ENCODE results near the gene IL17RB.

The IL17RB gene

DNA sequence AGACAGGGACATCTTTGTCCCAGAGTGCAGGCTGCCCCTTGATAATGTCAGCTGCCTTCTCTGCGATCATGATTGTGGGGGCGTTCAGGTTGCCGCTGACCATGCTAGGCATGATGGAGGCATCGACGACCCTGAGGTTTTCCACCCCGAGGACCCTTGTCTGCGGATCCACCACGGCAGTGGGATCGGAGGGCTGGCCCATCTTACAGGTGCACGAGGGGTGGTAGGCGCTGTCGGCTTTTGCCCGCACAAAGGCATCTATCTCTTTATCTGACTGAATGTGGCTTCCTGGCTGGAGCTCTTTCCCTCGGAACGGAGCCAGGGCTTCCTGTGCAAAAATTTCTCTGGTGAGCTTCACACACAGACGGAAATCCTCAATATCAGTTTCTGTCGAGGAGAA is 28.6 kb upstream of the IL17RB start:
- no peak overlapping the region for H3K4me3 ChIP-seq (ENCODE audit: low read length)
- no peak for TF ChIP-seq CTCF (conservative IDR thresholded peaks at IDR 0.05; ENCODE audit: low read depth, low read length)
- DNase-seq (ENCODE audit: low read depth): no peak

DNA sequence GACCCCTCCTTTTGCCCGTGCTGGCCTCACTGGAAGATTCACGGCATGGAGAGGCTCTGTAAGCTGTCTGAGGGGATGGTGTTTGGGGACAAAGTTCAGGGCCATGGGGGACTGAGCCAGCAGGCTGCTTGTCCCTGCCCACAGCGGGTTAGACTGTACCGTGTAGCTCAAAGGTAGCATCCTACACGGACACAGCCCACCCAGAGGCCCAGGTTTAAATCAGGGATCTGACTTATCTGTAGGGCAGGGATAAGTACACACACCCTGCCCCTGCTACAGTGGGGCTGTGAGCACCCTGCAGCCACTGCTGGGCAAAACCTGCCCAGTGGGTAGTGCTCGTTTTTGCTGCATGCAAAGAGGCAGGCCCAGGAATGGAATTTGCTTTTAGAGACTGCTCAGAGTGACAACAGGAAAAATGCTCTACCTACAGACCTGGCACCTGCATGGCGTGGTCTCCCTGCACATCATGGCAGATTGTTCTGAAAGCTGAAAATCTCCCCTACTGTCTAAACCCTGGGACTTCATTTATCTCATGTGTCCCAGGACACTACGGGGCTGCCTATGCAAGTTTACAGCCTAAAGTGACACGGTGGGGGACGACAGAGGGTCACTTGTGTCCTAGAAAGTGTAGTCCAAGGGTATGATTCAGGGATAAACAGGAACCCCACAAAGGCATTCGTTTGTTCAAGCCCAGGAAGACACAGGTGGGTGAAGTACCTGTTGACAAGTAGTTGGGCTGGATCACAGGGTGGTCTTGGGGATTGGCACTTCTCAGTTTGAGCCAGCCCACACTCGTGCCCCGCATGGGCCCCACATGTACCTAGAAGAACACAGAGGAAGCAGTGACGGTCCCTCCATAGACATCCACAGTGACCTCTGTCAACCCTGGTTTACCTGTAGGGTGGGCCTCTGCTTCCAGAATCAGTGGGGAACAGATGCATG is 27.9 kb upstream of the IL17RB start:
- TF ChIP-seq CTCF (conservative IDR thresholded peaks at IDR 0.05; ENCODE audit: low read depth, low read length): no peak
- no peak for DNase-seq (ENCODE audit: low read depth)
- H3K4me3 ChIP-seq (ENCODE audit: low read length): no peak overlapping the region

DNA sequence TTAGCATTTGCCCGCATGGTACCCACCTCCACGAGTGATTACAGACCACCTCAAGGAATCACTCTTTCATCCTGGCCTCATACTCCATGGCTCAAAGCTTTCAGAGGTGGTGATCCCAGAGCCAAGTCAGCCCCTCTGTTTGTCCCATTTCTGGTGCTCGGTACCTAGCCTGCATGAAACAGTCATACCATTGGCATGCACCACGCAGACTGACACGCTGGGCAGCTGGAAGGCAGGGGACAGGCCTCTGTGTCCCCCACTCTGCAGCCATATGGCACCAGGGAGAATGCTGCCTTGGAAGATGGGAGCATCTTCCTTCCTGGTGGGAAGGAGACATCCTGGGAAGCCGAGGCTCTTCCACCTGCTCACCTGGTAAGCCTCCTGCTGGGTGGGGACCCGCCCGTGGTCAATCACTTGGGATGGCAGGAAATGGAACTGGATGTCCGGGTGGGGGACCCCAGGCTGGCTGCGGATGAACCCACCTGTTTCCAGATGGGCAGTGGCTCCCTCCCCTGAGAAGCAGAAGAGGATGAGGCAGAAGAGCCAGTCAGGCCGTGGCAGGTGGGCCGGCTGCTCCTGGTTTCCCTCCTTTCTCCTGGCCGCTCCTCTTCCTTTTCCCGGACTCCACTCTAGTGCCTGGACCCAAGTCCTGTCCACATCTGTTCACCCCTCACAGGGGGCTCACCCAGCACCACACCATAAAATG is 27.1 kb upstream of the IL17RB start:
- TF ChIP-seq CTCF (conservative IDR thresholded peaks at IDR 0.05; ENCODE audit: low read depth, low read length): no peak
- no peak for DNase-seq (ENCODE audit: low read depth)
- no peak overlapping the region for H3K4me3 ChIP-seq (ENCODE audit: low read length)

- no peak overlapping the region for H3K4me3 ChIP-seq (ENCODE audit: low read length)
- DNase-seq (ENCODE audit: low read depth): no peak
- no peak for TF ChIP-seq CTCF (conservative IDR thresholded peaks at IDR 0.05; ENCODE audit: low read depth, low read length)
Observed at GRCh38 chr3:53820084-53820483, 26.3 kb upstream of the IL17RB start.

GRCh38 chr3:53820756-53821580 is 25.4 kb upstream of the IL17RB start:
- no peak for DNase-seq (ENCODE audit: low read depth)
- TF ChIP-seq CTCF (conservative IDR thresholded peaks at IDR 0.05; ENCODE audit: low read depth, low read length): no peak
- no peak overlapping the region for H3K4me3 ChIP-seq (ENCODE audit: low read length)

DNA sequence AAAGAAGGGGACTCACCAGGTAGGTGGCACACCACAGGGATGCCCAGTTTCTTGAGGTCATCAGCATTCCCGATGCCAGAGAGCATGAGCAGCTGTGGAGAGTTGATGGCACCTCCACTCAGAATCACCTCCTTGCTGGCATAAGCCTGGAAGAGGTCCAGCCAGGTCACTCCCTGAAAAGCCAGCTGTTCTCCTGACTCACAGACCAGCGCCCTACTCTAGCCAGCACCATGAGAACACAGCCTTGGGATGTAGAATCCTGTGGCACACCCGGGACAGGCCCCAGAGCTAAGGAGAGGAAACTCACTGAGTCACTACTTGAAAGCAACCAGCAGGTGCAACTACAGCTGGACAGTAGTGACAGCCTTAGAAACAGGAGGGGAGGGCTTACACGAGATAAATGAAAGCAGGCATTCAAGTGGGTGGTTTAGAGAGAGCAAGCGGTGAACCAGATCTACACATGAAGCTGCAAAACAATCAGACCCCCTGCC is 24.7 kb upstream of the IL17RB start:
- H3K4me3 ChIP-seq (ENCODE audit: low read length): no peak overlapping the region
- TF ChIP-seq CTCF (conservative IDR thresholded peaks at IDR 0.05; ENCODE audit: low read depth, low read length): no peak
- DNase-seq (ENCODE audit: low read depth): no peak

Measured in retinal pigment epithelial cell (primary cell).